Retinal pigment epithelial cell (primary cell): ENCODE results near the gene GSN.

ENCODE experiments used
- DNase-seq: peaks from one replicate; pipeline ENCODE4 v3.0.0-alpha.2; 2010; ENCODE audit warnings: low read depth
- H3K4me3 ChIP-seq: 2 replicates; pipeline ENCODE4 v1.5.1; 2011; ENCODE audit warnings: mild to moderate bottlenecking, low read length, control low read depth, moderate library complexity
- CTCF ChIP-seq: conservative IDR thresholded peaks from 2 replicates; pipeline ENCODE4 v1.5.1; 2011; ENCODE audit warnings: low read depth, low read length, control low read depth, inconsistent platforms

The GSN gene

GRCh38 chr9:121326130-121326838 lies 58.3 kb downstream of the GSN start:
- no peak overlapping the region for H3K4me3 ChIP-seq
- DNase-seq: no peak
- TF ChIP-seq CTCF: no peak

GRCh38 chr9:121326901-121327613 lies 59.1 kb downstream of the GSN start:
- H3K4me3 ChIP-seq: no peak overlapping the region
- no peak for DNase-seq
- TF ChIP-seq CTCF: no peak

GRCh38 chr9:121328476-121328875 lies 60.5 kb downstream of the GSN start:
- no peak for DNase-seq
- H3K4me3 ChIP-seq: no peak overlapping the region
- TF ChIP-seq CTCF: no peak

- no peak overlapping the region for H3K4me3 ChIP-seq
- no peak for DNase-seq
- TF ChIP-seq CTCF: no peak
Observed at GRCh38 chr9:121328876-121329681, 61.1 kb downstream of the GSN start.

- DNase-seq: no peak
- TF ChIP-seq CTCF: no peak
Observed at GRCh38 chr9:121331549-121331948, 63.6 kb downstream of the GSN start.

GRCh38 chr9:121331992-121332685 lies 64.2 kb downstream of the GSN start:
- peak; percentile 51 for TF ChIP-seq CTCF
- no peak for DNase-seq
- H3K4me3 ChIP-seq: no peak overlapping the region

More at GRCh38 chr9:121331549-121331948, 63.6 kb downstream of the GSN start:
- no peak overlapping the region for H3K4me3 ChIP-seq
